WTC11 (cell line): ENCODE results near the gene GIMD1. TPM values are rescaled to one million over a fixed set of nuclear protein-coding genes. Genes with fewer than 3 reads are reported as not detected.

ENCODE experiments used
- ATAC-seq: fragments of 200-7000 bp; cut with Tn5 transposase; 2 replicates; pipeline ENCODE4 v1.10.0; 2021; ENCODE audit warnings: mild to moderate bottlenecking, moderate library complexity
- CTCF ChIA-PET: fragments of 300-600 bp; sonication (Branson Sonifier 250); formaldehyde crosslinking; loops from one replicate; lab custom pipeline; 2021; ENCODE audit warnings: antibody characterized with exemption; lab: Charles Lee
- POLR2A ChIA-PET: fragments of 350-600 bp; sonication (Branson Sonifier 250); formaldehyde crosslinking; loops from one replicate; lab custom pipeline; 2021; ENCODE audit warnings: antibody characterized with exemption; lab: Charles Lee
- DNase-seq: peaks from one replicate; pipeline ENCODE4 v3.0.0; 2021; ENCODE audit warnings: low spot score
- H3K27ac Mint-ChIP-seq: 2 replicates; pipeline ENCODE4 v1.8.0; 2021; ENCODE audit warnings: mixed read lengths
- H3K27me3 Mint-ChIP-seq: 2 replicates; pipeline ENCODE4 v1.8.0; 2021; ENCODE audit warnings: low read depth, mild to moderate bottlenecking, moderate library complexity, mixed read lengths
- H3K36me3 Mint-ChIP-seq: 2 replicates; pipeline ENCODE4 v1.8.0; 2021; ENCODE audit warnings: mixed read lengths
- H3K4me1 Mint-ChIP-seq: 2 replicates; pipeline ENCODE4 v1.8.0; 2022; ENCODE audit warnings: mixed read lengths
- H3K4me3 Mint-ChIP-seq: 2 replicates; pipeline ENCODE4 v1.8.0; 2021; ENCODE audit warnings: mild to moderate bottlenecking, moderate library complexity, mixed read lengths
- H3K9me3 Mint-ChIP-seq: 2 replicates; pipeline ENCODE4 v1.8.0; 2021; ENCODE audit warnings: mixed read lengths
- ATF1 ChIP-seq: sonication (generic); formaldehyde crosslinking; IDR thresholded peaks from 2 replicates; pipeline ENCODE4 v1.8.1; 2023; ENCODE audit warnings: mild to moderate bottlenecking, moderate library complexity, missing genetic modification reagents
- ATF3 ChIP-seq: sonication (generic); formaldehyde crosslinking; conservative IDR thresholded peaks from 2 replicates; pipeline ENCODE4 v1.8.1; 2022; ENCODE audit warnings: mild to moderate bottlenecking, missing genetic modification reagents
- FOXK1 ChIP-seq: sonication (generic); formaldehyde crosslinking; IDR thresholded peaks from 2 replicates; pipeline ENCODE4 v1.8.0; 2022; ENCODE audit warnings: mild to moderate bottlenecking, moderate library complexity, missing genetic modification reagents
- HMGA2 ChIP-seq: fragments of 250-450 bp; sonication (Bioruptor Pico); IDR thresholded peaks from 2 replicates; pipeline ENCODE4 v1.4.0; 2021; ENCODE audit warnings: mild to moderate bottlenecking, moderate library complexity
- KAT7 ChIP-seq: sonication (generic); formaldehyde crosslinking; IDR thresholded peaks from 2 replicates; pipeline ENCODE4 v1.8.1; 2023; ENCODE audit warnings: missing genetic modification reagents, mild to moderate bottlenecking, borderline replicate concordance
- MAX ChIP-seq: sonication (generic); formaldehyde crosslinking; IDR thresholded peaks from 2 replicates; pipeline ENCODE4 v1.8.0; 2022; ENCODE audit warnings: mild to moderate bottlenecking, missing genetic modification reagents
- MLX ChIP-seq: sonication (generic); formaldehyde crosslinking; IDR thresholded peaks from 2 replicates; pipeline ENCODE4 v1.8.1; 2023; ENCODE audit warnings: mild to moderate bottlenecking, missing genetic modification reagents, moderate library complexity
- NFYB ChIP-seq: sonication (generic); formaldehyde crosslinking; conservative IDR thresholded peaks from 2 replicates; pipeline ENCODE4 v1.8.0; 2022; ENCODE audit warnings: low read depth, missing genetic modification reagents
- NR2C2 ChIP-seq: sonication (generic); formaldehyde crosslinking; IDR thresholded peaks from 2 replicates; pipeline ENCODE4 v1.8.0; 2022; ENCODE audit warnings: mild to moderate bottlenecking, missing genetic modification reagents
- OVOL2 ChIP-seq: fragments of 250-450 bp; sonication (Bioruptor Pico); IDR thresholded peaks from 2 replicates; pipeline ENCODE4 v1.9.0; 2021; ENCODE audit warnings: mild to moderate bottlenecking, borderline replicate concordance
- STAT6 ChIP-seq: sonication (generic); formaldehyde crosslinking; conservative IDR thresholded peaks from 2 replicates; pipeline ENCODE4 v1.8.1; 2023; ENCODE audit warnings: mild to moderate bottlenecking, low read depth, missing genetic modification reagents, moderate library complexity
- TEAD1 ChIP-seq: sonication (generic); formaldehyde crosslinking; IDR thresholded peaks from 2 replicates; pipeline ENCODE4 v1.8.0; 2022; ENCODE audit warnings: mild to moderate bottlenecking, missing genetic modification reagents
- USF1 ChIP-seq: sonication (generic); formaldehyde crosslinking; IDR thresholded peaks from 2 replicates; pipeline ENCODE4 v1.8.0; 2022; ENCODE audit warnings: mild to moderate bottlenecking, missing genetic modification reagents
- ZNF232 ChIP-seq: sonication (generic); formaldehyde crosslinking; IDR thresholded peaks from 2 replicates; pipeline ENCODE4 v1.8.0; 2022; ENCODE audit warnings: mild to moderate bottlenecking, missing genetic modification reagents
- ZNF263 ChIP-seq: sonication (generic); formaldehyde crosslinking; IDR thresholded peaks from 2 replicates; pipeline ENCODE4 v1.8.1; 2022; ENCODE audit warnings: low read depth, mild to moderate bottlenecking, moderate library complexity, missing genetic modification reagents
- ZNF396 ChIP-seq: fragments of 250-450 bp; sonication (Bioruptor Pico); IDR thresholded peaks from 2 replicates; pipeline ENCODE4 v1.8.0; 2021; ENCODE audit warnings: mild to moderate bottlenecking, moderate library complexity, borderline replicate concordance
- ZNF416 ChIP-seq: fragments of 250-450 bp; sonication (Bioruptor Pico); IDR thresholded peaks from 2 replicates; pipeline ENCODE4 v1.9.0; 2021; ENCODE audit warnings: mild to moderate bottlenecking, inconsistent platforms
- ZNF425 ChIP-seq: fragments of 250-450 bp; sonication (Bioruptor Pico); conservative IDR thresholded peaks from 2 replicates; pipeline ENCODE4 v1.9.0; 2021; ENCODE audit warnings: mild to moderate bottlenecking
- ZNF512 ChIP-seq: sonication (generic); formaldehyde crosslinking; IDR thresholded peaks from 2 replicates; pipeline ENCODE4 v1.8.1; 2022; ENCODE audit warnings: missing genetic modification reagents, borderline replicate concordance
- ZNF532 ChIP-seq: fragments of 250-450 bp; sonication (Bioruptor Pico); IDR thresholded peaks from 2 replicates; pipeline ENCODE4 v1.9.0; 2021; ENCODE audit warnings: mild to moderate bottlenecking, borderline replicate concordance
- total RNA-seq: library from RNA; stranded (reverse); gene quantifications from 3 replicates; pipeline ENCODE4 v1.2.3, GENCODE V29; 2021

Gene GIMD1
- total RNA-seq, 1 experiment from 2014 or later: not detected

GRCh38 chr4:106315968-106316772 lies 52.4 kb downstream of the GIMD1 start, which contains the start of the genes AIMP1 and TBCK (continued):
- TF ChIP-seq MAX (CRISPR knock-in tag): peak; percentile 65
- TF ChIP-seq KAT7 (CRISPR knock-in tag): peak; percentile 54; the same call in 1 of the 2 replicates
- TF ChIP-seq ZNF232 (CRISPR knock-in tag): 0 out of 2 replicates have a peak, but pooled peaks have one; percentile 58
- no peak for TF ChIP-seq ZNF532 (CRISPR knock-in tag)
- TF ChIP-seq USF1: 0 out of 2 replicates have a peak, but pooled peaks have one; percentile 11
- TF ChIP-seq, all 79 proteins: peak for 11

- CTCF ChIA-PET: interaction anchor here (1.2 kb wide), 1 partner anchor 13 kb away, joined by 6 read pairs; no protein-coding TSS in a partner anchor
- ATAC-seq: peak; percentile 10
- H3K36me3 Mint-ChIP-seq: peaks cover 10% of the 10 kb centered on the region
These were observed 53.1 kb downstream of the GIMD1 start for GRCh38 chr4:106315476-106315967.

More at GRCh38 chr4:106315476-106315967, 53.1 kb downstream of the GIMD1 start:
- Mint-ChIP-seq H3K4me1 (peaks cover 6% of the 10 kb centered on the region), H3K9me3 (peaks cover 15% of the 10 kb centered on the region), H3K4me3 (no peak overlapping the region), H3K27me3 (no peaks in the 10 kb centered on the region), H3K27ac (no peak overlapping the region)
- POLR2A ChIA-PET: interaction anchor here (0.6 to 1.1 kb wide), 6 partner anchors 15 to 1510 kb away, joined by 3 to 5 read pairs (median 3); no protein-coding TSS in a partner anchor
- TF ChIP-seq USF1 (no peak), NR2C2 (no peak), FOXK1 (CRISPR knock-in tag) (no peak), ZNF263 (no peak), OVOL2 (CRISPR knock-in tag) (no peak), STAT6 (CRISPR knock-in tag) (no peak), ZNF425 (CRISPR knock-in tag) (no peak), MLX (CRISPR knock-in tag) (no peak), NFYB (CRISPR knock-in tag) (no peak), ZNF512 (CRISPR knock-in tag) (no peak), TEAD1 (CRISPR knock-in tag) (no peak), ATF3 (CRISPR knock-in tag) (no peak), ZNF396 (CRISPR knock-in tag) (no peak), ZNF416 (CRISPR knock-in tag) (no peak), ATF1 (CRISPR knock-in tag) (no peak), HMGA2 (CRISPR knock-in tag) (no peak)
- DNase-seq: no peak
